Hepatocyte (in vitro differentiated cells): ENCODE results near the gene KDM6B.

ENCODE experiments used
- EZH2 ChIP-seq: fragments of 200-600 bp; sonication (generic); IDR thresholded peaks from 2 replicates; pipeline ENCODE4 v1.6.1; 2016; ENCODE audit warnings: antibody characterized with exemption, mild to moderate bottlenecking, borderline replicate concordance
- EZH2phosphoT487 ChIP-seq: fragments of 200-600 bp; sonication (generic); IDR thresholded peaks from one replicate; pipeline ENCODE4 v1.6.1; 2018; ENCODE audit warnings: antibody characterized with exemption, mild to moderate bottlenecking, low read depth, moderate library complexity; ENCODE audit not compliant: unreplicated experiment, severe bottlenecking
- TF ChIP-seq, protein P1 (sequence below): fragments of 200-600 bp; sonication (generic); IDR thresholded peaks from 2 replicates; pipeline ENCODE4 v1.5.1; 2016; ENCODE audit warnings: antibody characterized with exemption, mild to moderate bottlenecking; ENCODE audit not compliant: poor library complexity

DNA sequence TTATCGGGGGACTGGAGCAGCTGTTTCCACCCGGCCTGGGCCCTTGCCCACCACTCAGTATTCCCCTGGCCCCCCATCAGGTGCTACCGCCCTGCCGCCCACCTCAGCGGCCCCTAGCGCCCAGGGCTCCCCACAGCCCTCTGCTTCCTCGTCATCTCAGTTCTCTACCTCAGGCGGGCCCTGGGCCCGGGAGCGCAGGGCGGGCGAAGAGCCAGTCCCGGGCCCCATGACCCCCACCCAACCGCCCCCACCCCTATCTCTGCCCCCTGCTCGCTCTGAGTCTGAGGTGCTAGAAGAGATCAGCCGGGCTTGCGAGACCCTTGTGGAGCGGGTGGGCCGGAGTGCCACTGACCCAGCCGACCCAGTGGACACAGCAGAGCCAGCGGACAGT lies 14.7 kb downstream of the KDM6B start:
- TF ChIP-seq, protein P1, sequence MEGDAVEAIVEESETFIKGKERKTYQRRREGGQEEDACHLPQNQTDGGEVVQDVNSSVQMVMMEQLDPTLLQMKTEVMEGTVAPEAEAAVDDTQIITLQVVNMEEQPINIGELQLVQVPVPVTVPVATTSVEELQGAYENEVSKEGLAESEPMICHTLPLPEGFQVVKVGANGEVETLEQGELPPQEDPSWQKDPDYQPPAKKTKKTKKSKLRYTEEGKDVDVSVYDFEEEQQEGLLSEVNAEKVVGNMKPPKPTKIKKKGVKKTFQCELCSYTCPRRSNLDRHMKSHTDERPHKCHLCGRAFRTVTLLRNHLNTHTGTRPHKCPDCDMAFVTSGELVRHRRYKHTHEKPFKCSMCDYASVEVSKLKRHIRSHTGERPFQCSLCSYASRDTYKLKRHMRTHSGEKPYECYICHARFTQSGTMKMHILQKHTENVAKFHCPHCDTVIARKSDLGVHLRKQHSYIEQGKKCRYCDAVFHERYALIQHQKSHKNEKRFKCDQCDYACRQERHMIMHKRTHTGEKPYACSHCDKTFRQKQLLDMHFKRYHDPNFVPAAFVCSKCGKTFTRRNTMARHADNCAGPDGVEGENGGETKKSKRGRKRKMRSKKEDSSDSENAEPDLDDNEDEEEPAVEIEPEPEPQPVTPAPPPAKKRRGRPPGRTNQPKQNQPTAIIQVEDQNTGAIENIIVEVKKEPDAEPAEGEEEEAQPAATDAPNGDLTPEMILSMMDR = no peak
- TF ChIP-seq EZH2 (no peak), EZH2phosphoT487 (no peak)
